MM.1S (cell line): ENCODE results near the gene BRD4.

Source experiments
- CTCF ChIP-seq: fragments of 300-600 bp; sonication (generic); IDR thresholded peaks from 2 replicates; pipeline ENCODE4 v1.5.1; 2016; ENCODE audit warnings: antibody characterized with exemption, low read length, mixed read lengths
- EZH2 ChIP-seq: fragments of 300-600 bp; sonication (generic); optimal IDR thresholded peaks from 2 replicates; pipeline ENCODE3; 2017; ENCODE audit warnings: low read depth, mild to moderate bottlenecking, antibody characterized with exemption, low read length, mixed read lengths

DNA sequence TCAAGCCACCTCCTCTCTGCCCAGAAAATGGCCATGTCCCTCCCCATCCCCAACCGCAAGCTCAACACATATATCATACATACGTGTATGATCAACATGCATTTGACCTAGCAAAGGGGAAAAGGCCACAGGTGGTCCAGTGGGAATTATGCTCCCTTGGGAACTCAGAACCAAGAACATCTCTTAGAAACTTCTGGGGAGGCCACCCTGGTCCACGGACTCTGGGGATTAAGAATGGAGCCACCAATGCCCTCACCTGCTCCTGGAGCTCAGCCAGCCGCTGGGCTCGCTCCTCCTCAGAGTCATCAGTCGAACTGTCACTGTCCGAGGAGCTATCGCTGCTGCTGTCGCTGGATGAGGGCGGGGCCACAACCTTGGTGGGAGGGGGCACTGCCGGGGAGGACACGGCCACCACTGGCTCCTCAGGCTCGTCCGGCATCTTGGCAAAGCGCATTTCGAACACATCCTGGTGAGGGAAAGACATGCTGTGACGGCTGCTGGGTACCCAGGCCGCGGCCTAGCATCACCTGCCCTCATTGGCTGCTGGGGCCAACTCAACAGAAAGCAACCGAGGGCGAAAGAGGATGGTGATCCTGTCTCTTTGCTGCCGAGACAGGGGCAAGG, 75.5 kb downstream of the BRD4 start:
- no peak for TF ChIP-seq CTCF
- TF ChIP-seq EZH2, result no peak
